HG02642 (cell line): Measurements from ENCODE around the gene GLMN.
"Not testable (repeated sequence)": the region's sequence is repeated elsewhere in the genome, so short reads cannot be mapped to it uniquely, and the experiment has no call there.

ENCODE experiments used
- ATAC-seq: cut with Tn5 transposase; IDR thresholded peaks from one replicate; pipeline ENCODE4 v1.9.1; 2021; ENCODE audit warnings: mild to moderate bottlenecking; ENCODE audit not compliant: unreplicated experiment, poor library complexity

Gene GLMN

DNA sequence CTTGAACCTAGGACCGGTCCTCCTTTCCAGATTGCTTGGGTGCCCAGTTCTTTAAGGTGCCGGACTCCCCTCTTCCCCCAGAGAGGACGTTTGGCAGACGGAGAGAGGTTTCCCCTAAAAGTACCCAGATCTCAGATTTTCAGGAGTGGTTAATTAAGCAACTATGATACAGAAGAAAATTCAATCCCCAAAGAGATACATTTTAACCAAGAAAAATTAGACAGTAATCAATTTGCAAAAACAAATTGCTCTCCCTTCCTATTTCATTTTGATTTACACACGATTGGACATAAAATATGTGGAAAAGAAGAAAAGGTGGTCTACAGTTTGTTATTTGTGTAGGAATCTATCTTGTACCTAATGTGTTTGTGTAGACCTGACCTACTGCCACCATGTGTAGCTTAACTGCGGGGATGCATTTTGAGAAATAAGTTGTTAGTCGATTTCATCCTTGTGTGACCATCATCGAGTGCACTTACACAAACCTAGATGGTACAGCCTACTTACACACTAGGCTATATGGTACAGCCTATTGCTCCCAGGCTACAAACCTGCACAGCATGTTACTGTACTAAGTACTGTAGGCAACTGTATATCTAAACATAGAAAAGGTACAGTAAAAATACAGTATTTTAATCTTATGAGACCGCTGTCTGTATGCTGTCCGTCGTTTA lies 827 bp upstream of the GLMN start:
- no peak for ATAC-seq

DNA sequence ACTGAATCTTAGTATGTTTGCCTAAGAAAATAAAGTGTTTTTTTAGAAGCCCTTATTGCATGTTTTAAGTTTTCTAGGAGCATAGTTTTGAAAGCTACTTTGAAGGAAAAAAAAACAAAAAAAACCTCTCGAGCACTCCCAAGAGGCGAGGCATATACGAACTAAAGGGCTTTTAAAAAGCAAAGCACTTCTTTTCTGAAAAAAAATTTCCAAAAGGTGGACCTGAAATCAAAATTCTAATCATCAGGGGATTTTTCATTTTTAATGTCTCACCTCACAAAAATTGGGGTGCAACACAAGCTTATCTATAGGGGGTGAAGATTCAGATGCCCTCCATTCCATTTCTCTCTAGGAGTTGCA lies 594 bp downstream of the GLMN start:
- no peak for ATAC-seq

DNA sequence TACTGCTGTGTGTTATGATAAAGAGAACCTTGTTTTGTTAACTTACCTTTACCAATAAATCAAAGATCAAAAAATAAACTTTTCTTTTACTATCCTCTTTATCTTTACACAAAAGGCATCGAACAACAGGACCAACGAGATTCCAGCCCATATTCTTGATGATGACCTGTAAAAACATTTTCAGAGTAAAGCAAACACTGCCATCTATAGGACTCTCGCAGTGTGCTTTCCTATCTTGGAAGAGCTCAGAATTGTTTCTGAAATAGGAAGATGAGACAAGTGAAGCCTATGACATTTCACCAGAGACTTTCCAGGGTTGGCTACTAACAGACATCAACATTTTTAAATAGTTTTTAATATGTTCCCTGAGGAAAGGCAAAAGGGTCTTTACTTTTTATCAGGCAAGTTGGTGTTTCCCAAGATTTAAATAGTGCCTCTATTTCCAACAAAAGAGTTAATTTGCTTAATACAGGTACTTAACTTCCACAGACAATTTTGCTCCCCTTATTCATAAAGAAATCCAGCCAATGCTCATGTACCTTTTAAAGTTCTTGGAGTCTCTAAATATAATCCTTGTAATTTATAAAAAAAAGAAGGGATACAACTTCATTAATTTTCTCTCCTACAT lies 7.3 kb downstream of the GLMN start:
- ATAC-seq = no peak

DNA sequence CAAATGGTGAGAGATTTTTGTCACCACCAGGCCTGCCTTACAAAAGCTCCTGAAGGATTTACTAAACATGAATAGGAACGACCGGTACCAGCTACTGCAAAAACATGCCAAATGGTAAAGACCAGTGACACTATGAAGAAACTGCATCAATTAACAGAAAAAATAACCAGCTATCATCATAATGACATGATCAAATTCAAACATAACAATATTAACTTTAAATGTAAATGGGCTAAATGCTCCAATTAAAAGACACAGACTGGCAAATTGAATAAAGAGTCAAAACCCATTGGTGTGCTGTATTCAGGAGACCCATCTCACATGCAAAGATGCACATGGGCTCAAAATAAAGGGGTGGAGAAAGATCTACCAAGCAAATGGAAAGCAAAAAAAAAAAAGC lies 17.4 kb downstream of the GLMN start:
- ATAC-seq = not testable (repeated sequence)

DNA sequence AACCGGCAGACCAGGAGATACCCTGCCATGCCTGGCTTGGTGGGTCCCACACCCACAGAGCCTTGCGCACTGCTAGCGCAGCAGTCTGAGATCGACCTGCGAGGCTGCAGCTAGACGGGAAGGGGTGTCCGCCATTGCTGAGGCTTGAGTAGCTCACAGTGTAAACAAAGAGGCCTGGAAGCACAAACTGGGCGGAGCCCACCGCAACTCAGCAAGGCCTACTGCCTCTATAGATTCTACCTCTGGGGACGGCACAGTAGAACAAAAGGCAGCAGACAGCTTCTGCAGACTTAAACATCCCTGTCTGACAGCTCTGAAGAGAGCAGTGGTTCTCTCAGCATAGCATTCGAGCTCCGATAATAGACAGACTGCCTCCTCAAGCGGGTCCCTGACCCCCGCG lies 19.0 kb downstream of the GLMN start:
- ATAC-seq = not testable (repeated sequence)

DNA sequence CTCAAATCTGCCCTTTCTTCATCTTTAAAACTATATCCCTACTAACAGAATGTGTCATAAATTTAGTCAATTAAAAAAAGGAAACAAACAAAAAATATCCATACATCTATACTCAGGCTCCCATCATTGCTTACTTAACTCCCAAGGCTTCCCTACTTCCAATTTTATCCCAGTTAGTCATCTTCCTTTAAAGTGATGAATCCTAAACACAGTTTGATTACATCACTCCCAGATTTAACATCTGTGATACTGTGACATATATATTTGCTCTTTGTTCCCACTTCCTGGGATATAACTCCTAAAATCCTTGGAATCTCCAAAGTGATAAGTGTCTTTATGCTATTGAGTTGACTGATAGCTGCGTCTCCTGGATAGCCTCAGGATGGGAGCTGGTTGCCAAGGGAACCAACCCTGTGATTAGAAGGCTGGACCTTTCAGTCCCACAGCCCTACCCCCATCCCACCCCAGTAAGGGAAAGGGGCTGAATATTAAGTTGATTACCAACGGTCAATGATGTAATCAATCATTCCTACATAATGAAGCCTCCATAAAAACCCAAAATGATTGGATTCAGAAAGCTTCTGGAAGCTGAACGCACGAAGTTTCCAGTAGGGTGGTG lies 21.6 kb downstream of the GLMN start:
- no peak for ATAC-seq

DNA sequence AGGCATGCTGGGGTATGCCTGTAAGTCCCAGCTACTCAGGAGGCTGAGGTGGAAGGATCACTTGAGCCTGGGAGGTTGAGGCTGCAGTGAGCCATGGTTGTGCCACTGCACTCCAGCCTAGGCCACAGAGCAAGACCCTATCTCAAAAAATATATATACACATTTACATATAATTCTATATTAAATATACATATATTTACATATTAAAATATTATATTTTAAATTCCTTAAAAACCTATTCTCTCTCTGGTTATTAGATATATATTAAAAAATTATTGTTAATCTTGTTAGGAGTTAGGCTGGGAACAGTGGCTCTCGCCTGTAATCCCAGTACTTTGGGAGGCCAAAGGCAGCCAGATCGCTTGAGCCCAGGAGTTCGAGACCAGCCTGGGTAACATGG lies 22.7 kb downstream of the GLMN start:
- ATAC-seq = no peak

DNA sequence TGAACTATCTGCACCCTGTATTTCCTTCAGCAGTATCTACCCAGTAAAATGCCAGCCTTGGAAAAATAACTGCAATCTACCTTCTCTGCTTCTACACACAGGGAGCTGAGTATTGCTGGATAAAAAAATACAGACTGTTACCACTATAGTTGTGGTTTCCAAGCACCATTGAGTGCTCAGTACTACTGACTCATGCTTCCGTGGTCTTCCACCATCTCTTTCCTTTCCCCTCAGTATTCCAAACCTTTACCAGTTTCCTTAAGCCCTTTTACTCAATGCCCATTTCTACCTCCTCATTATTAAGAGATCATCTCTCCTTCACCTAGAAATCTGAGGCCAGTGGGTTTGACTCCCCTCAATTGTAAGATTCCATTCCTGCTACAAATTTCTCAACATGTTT lies 23.8 kb downstream of the GLMN start:
- ATAC-seq = no peak

DNA sequence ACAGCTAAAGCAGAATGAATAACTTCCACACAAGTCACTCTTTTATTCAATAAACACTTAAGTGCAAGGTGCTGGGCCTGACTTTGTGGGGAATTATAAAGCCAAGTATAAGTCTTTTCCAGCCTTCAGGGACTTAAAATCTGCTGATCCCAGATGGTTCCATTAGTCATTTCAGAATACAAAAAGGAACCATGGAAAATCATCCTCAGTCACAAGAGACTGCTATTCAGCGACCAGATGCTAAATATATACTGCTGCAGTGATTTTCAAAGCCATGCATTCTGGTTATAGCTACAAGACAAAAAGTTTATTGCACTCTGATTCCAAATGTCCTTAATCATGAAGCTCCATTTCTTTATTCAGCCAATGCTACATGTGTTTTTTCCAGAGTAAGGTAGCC lies 25.7 kb downstream of the GLMN start:
- ATAC-seq = no peak

DNA sequence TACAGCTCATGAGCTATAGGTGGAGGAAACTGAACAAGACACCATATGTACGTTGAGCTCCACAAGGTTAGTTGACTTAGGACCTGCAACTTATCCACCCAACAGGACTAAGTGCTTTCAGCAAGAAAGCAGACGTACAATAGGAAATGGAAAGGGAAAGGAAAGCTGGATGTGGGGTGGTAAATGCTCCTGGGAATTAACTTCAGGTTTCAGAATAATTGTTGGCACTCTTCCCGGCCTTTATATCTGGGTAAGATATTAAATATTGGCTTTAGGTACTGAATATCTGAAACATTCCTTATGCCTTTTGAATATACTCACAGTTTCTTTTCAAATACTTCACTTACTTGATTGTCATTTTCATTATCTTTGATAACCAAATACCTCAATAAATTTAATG lies 36.3 kb downstream of the GLMN start:
- no peak for ATAC-seq

DNA sequence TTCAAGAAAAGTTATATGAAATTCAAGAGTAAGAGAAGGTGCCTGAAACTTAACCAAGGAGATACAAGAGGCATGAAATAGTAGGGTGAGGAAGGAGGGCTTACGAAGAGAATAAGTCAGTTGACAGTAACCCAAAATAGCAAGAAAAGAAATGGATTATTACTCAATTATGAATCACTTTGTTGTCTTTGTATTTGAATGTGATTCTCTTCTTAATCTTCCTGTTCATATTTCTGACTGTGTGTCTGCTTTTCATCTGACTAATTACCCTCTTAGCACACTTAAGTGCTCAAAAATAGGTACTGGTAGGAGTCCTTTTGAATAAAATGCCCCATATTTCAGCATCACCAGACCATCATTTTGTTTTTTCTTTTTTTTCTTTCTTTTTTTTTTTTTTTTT lies 39.4 kb downstream of the GLMN start:
- ATAC-seq = no peak

DNA sequence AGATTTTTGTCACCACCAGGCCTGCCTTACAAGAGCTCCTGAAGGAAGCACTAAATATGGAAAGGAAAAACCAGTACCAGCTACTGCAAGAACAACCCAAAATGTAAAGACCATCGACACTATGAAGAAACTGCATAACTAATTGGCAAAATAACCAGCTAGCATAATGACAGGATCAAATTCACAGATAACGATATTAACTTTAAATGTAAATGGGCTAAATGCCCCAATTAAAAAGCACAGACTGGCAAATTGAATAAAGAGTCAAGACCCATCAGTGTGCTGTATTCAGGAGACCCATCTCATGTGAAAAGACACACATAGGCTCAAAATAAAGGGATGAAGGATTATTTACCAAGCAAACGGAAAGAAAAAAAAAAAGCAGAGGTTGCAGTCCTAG lies 44.1 kb downstream of the GLMN start:
- not testable (repeated sequence) for ATAC-seq

DNA sequence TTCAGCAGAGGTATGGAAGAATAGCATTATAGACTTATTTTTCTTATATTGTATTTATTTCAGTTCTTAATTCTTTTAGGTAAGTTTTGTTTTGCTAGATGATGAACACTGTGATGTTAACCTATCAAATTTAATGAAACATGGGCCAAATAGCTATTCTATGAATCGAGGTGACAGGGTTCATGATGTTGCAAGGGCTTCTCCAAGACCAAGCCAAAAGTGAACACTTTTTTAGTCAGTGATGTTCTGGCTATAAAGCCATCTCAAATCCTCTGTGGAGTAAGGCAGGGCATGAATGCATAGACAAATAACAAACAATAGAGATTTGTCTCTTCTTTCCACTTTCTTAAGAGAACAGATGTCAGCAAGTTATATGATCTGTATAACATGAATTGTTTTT lies 54.4 kb downstream of the GLMN start:
- ATAC-seq = no peak

DNA sequence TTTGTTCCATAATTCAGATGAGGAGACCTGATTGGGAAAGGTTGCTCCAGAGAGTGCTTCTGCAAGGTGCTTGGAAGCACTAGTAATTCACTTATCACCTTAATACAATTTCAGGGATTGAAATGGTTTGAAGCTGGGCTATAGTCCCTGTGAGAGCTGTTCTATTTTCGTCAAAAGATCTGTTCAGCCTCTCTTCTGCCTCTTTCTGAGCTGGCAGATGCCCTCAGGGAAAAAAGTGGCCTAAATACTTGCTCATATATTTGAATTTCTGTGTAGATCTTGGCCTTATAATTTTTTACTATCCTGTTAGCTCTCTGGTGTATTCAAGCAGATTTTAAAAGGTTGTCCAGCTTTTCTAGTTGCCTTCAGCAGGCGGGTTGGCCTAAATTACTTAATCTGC lies 58.8 kb downstream of the GLMN start:
- ATAC-seq = no peak

DNA sequence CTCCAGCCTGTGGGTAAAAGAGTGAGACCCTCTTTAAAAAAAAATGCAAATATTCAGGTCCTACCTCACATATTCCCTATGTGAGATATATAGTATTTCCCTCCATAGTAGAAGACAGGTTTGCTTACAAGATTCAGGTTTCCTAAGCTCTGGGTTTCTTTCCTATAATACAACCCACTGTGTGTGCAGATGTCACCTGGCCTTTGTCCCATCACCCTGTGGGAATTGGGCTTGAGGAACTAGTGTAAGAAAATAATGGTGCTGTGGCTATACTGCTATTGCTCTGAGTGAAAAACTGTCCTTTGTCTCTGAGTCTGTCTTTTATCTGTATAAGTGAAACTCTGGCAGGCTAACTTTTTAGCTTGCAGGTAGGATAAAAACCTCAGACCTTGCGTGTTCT lies 68.1 kb downstream of the GLMN start:
- no peak for ATAC-seq

DNA sequence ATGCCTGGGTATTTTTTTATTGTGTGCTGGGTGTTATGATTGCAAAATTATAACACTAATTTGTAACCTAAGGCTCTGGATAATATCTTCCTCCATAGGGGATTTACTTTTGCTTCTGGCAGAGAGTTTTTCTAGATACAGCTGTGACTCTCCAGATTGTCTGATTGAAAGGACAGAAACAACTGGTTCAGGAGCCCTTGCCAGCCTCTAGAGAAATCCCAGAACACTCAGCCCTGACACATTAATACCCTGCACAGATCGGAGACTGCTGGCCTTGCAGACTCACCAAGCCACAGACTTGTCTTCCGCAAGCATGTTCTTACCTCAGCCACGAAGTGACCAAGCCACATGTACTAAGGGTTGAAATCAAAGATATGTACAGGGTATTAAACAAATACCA lies 70.4 kb downstream of the GLMN start:
- no peak for ATAC-seq

DNA sequence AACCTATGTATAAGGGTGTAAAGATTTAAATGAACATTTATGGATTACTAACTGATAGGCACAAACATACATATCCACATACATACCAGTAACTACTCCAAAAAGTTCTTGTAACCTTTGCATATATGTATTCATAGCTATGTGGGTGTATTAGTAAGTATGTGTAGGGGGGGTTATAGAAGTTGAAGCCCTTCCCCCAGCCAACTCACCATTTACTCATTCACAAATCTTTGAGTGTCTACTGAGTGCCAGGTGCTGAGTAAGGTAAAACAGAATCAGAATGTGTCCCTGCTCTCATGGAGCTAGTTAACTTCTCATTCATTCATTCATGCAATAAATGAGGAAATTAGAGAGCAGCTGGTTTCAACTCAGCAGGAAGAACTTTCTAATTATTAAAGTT lies 79.8 kb downstream of the GLMN start:
- no peak for ATAC-seq

DNA sequence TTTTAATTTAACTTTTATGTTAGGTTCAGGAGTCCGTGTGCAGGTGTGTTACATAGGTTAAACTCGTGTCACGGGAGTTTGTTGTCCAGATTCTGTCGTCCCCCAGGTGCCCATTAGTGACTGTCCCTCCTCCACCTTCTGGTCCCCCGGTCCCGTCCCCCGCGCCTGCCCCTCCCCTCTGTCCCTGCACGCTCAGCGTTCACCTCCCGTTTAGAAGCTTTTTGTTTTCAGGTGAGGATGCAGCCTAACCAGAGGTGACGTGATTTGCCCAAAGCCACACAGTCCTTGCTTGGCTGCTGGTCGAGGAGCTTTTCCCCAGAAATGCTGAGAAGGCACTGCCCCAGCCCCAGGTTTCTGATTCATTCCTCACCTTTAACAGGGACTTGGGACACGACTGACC lies 80.2 kb downstream of the GLMN start:
- no peak for ATAC-seq

DNA sequence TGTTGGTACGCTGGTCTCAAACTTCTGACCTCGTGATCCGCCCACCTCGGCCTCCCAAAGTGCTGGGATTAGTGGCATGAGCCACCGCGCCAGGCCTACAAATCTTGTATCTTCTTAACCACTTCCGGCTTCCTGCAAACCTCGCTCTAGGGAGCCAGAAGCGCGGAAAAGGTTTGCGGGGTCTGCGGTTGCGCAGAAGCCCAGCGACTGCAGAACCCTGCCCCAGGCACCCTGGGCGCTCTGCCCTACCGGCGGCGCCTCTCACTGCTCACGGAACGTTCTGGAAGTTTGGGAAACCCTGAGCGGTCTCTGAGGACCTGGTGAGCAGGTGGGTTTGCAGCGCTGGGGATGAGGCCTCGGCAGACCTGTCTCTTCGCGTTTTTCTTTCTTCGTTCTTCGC lies 81.1 kb downstream of the GLMN start, which contains the start of gene C1orf146:
Gene C1orf146 (plus strand): TSS at position 195 of the 400 bp plus-strand sequence. CDS start 13,506 bp downstream, outside the sequence.
- ATAC-seq = no peak

DNA sequence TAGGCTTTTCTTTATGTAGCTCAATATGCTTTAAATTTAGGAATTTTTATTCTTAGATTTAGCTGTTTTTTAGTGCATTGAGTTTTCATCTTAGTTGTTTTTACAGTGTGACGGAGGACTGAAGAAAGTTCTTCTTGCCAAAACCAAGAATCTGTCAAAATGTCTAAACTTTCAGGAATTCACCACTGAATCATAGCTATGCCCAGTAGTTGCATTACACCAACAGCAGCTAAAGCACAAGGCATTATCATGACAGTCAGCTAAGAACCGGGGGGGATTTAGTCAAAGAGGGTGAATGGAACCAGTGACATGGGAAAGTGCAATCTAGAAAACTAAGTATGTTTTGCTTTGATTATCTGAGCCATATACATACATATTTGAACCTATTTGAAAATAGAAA lies 87.6 kb downstream of the GLMN start:
- no peak for ATAC-seq

DNA sequence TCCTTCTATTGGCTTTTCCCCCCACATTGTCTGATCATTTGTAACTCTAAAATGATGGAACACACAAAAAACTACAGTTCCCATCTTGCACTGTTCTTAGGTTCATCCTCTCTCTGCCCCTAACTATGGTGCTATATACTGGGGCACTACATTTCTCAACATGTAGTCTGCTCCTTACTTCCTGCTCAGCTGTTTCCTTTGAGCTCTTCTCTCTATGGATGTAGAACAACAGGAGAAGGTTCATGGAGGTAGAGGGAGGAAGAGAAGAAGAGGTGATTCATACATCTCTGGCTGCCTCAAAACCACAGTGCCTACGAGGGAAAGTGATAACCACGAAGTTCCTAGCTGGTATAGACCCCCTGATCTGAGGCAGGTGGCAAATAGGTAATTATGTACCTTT lies 88.1 kb downstream of the GLMN start:
- no peak for ATAC-seq

DNA sequence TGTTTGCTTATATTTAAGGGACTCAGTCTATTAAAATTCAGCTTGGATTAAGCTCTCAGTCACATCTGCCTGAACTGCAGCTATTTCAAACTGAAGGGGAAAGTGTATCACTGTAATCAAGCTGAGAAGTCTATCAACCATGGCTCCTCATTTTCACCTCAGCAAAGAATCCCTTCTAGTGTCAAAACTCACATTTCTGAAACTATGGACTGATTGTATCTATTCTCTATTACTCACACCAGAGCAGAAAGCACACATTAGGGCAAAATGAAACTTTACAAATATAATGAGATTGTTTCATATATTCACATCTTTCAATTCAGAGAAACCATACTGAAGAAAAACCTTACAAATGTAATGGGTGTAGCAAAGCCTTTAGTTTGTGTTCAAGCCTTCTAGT lies 95.7 kb downstream of the GLMN start:
- ATAC-seq = no peak
